Gastrocnemius medialis (tissue), 4 donors: Measurements from ENCODE around the gene ADCY5. TPM values are rescaled to one million over a fixed set of nuclear protein-coding genes. Genes with fewer than 3 reads are reported as not detected.

Source experiments
- ATAC-seq, 2 donors: fragments of 150-250 bp; one replicate each; pipeline ENCODE4 v1.9.1; 2016
- DNase-seq, 2 donors: peaks; one replicate each; pipeline ENCODE4 v3.0.0-alpha.2; 2019
- H3K27ac ChIP-seq, 4 donors: fragments of 200-600 bp; sonication (generic); 1 replicate in 1 of 4; 2 replicates in 3 of 4; pipeline ENCODE4 v1.5.1; 2016 to 2018; ENCODE audit warnings: mild to moderate bottlenecking in 2 of 4, moderate library complexity in 1 of 4
- H3K27me3 ChIP-seq, 3 donors: fragments of 200-600 bp; sonication (generic) in 2 of 3; 1 replicate in 1 of 3; 2 replicates in 2 of 3; pipeline versions ENCODE4 v1.5.1 to v1.6.0; 2016 to 2019; ENCODE audit warnings: mild to moderate bottlenecking in 1 of 3, moderate library complexity in 1 of 3
- H3K36me3 ChIP-seq, 2 donors: fragments of 200-600 bp; sonication (generic) in 1 of 2; one replicate each; pipeline ENCODE4 v1.5.1; 2017 to 2018
- H3K4me1 ChIP-seq, 2 donors: fragments of 200-600 bp; sonication (generic) in 1 of 2; one replicate each; pipeline ENCODE4 v1.5.1; 2016 to 2017; ENCODE audit warnings: mild to moderate bottlenecking in 2 of 2
- H3K4me3 ChIP-seq, 4 donors: fragments of 200-600 bp; sonication (generic) in 3 of 4; 1 replicate in 1 of 4; 2 replicates in 3 of 4; pipeline ENCODE4 v1.5.1; 2016 to 2019; ENCODE audit warnings: mild to moderate bottlenecking in 2 of 4
- H3K9me3 ChIP-seq, 3 donors: fragments of 200-600 bp; sonication (generic) in 2 of 3; 1 replicate in 1 of 3; 2 replicates in 2 of 3; pipeline ENCODE4 v1.5.1; 2016 to 2019
- CTCF ChIP-seq, 5 experiments: fragments of 450-650 bp in 3 of 5; fragments of 200-600 bp in 2 of 5; sonication (generic) in 2 of 5; IDR thresholded peaks in 4 of 5; conservative IDR thresholded peaks in 1 of 5; 1 replicate in 4 of 5; 2 replicates in 1 of 5; pipeline ENCODE4 v1.5.1; 2016 to 2019; ENCODE audit warnings: antibody characterized with exemption in 5 of 5, mild to moderate bottlenecking in 3 of 5, moderate library complexity in 3 of 5
- POLR2A ChIP-seq, 2 donors: fragments of 450-650 bp; IDR thresholded peaks; one replicate each; pipeline ENCODE4 v1.6.1; 2017; ENCODE audit warnings: antibody characterized with exemption in 2 of 2, mild to moderate bottlenecking in 2 of 2, moderate library complexity in 2 of 2
- in situ Hi-C, 4 donors: fragments of 200-750 bp; cut with MboI; loops; one replicate each; pipeline versions ENCODE4 v1.15.0 to v1.8.0; 2017; ENCODE audit warnings: low sequenced_read_pairs in 4 of 4
- intact Hi-C: fragments of 100-400 bp; cut with DNase I; formaldehyde crosslinking; loops from one replicate; pipeline ENCODE4 v1.15.1; 2023; ENCODE audit warnings: low total_unique reads
- total RNA-seq, 4 donors: library from RNA; depleted of rRNA; stranded (reverse); fragments of >200 nt; gene quantifications; one replicate each; pipeline versions ENCODE4 v1.1.0 to v1.2.3, GENCODE V29; 2016

ADCY5 gene
- total RNA-seq, 4 donors from 2014 or later: 1.0 to 6.4 (median 4.3) TPM

- Histone ChIP-seq H3K4me3 (no peak overlapping the region), H3K27ac (no peak overlapping the region), H3K27me3 (no peaks in the 10 kb centered on the region), H3K4me1 (no peaks in the 10 kb centered on the region), H3K36me3 (peaks cover 0 to 9% of the 10 kb centered on the region in 2 donors), H3K9me3 (no peaks in the 10 kb centered on the region)
- TF ChIP-seq POLR2A (IDR thresholded peaks at IDR 0.05): no peak
- TF ChIP-seq CTCF (IDR thresholded peaks at IDR 0.05 in 4 of 5, conservative IDR thresholded peaks at IDR 0.05 in 1 of 5): no peak
- in situ Hi-C loops: no loop called here
- ATAC-seq (no peak), DNase-seq (no peak)
- intact Hi-C loops: no loop called here
Measured at GRCh38 chr3:123236902-123237301, 212.0 kb downstream of the ADCY5 start.

Other genes starting within 250 kb of the ADCY5 start
- 10 to 100 TPM; 13.8 to 22.6 (median 16.8) TPM for gene SEC22A, start 247.1 kb downstream of the ADCY5 start, total RNA-seq
- 10 to 100 TPM in 1 of 4 donors, 1 to 10 TPM in 3; 3.9 to 19.8 (median 6.7) TPM for gene HACD2, start 136.0 kb upstream of the ADCY5 start, total RNA-seq